Prostate gland (tissue), 2 donors: Measurements from ENCODE around the gene DCAF7. TPM values are rescaled to one million over a fixed set of nuclear protein-coding genes. Genes with fewer than 3 reads are reported as not detected.

Experiments
- DNase-seq: peaks from one replicate; pipeline ENCODE4 v3.0.0-alpha.2; 2019; ENCODE audit warnings: low spot score
- H3K27ac ChIP-seq, 2 donors: fragments of 200-600 bp; sonication (generic); 2 replicates each; pipeline ENCODE4 v1.5.1; 2017 to 2019
- H3K27me3 ChIP-seq: fragments of 200-600 bp; sonication (generic); replicated peaks from 2 replicates; pipeline ENCODE4 v1.5.1; 2019; ENCODE audit not compliant: insufficient read depth
- H3K36me3 ChIP-seq, 2 donors: fragments of 200-600 bp; sonication (generic); 1 replicate in 1 of 2; 2 replicates in 1 of 2; pipeline versions ENCODE4 v1.5.1 to v1.8.1; 2017 to 2019
- H3K4me1 ChIP-seq: fragments of 200-600 bp; sonication (generic); replicated peaks from 2 replicates; pipeline ENCODE4 v1.5.1; 2019
- H3K4me3 ChIP-seq, 2 donors: fragments of 200-600 bp; sonication (generic); 2 replicates each; pipeline ENCODE4 v1.5.1; 2017 to 2019
- H3K9me3 ChIP-seq: fragments of 200-600 bp; sonication (generic); 2 replicates; pipeline ENCODE4 v1.5.1; 2017
- CTCF ChIP-seq, 4 experiments: fragments of 200-600 bp in 2 of 4; fragments of 450-650 bp in 2 of 4; sonication (generic) in 2 of 4; IDR thresholded peaks; 1 replicate in 3 of 4; 2 replicates in 1 of 4; pipeline ENCODE4 v1.5.1; 2016 to 2019; ENCODE audit warnings: antibody characterized with exemption in 4 of 4, mild to moderate bottlenecking in 2 of 4, moderate library complexity in 2 of 4
- POLR2A ChIP-seq: fragments of 450-650 bp; IDR thresholded peaks from one replicate; pipeline ENCODE4 v1.6.1; 2016; ENCODE audit warnings: antibody characterized with exemption, mild to moderate bottlenecking
- POLR2AphosphoS5 ChIP-seq: sonication (generic); formaldehyde crosslinking; IDR thresholded peaks from one replicate; pipeline ENCODE4 v1.6.1; 2017; ENCODE audit warnings: antibody characterized with exemption
- WGBS: methylation state at CpG from one replicate; pipeline ENCODE4 v1.1.5; 2018; 5-methylcytosine and 5-hydroxymethylcytosine counted together
- intact Hi-C: fragments of 100-400 bp; cut with DNase I; formaldehyde crosslinking; loops from one replicate; pipeline ENCODE4 v1.14.2; 2022
- total RNA-seq, 2 donors: library from RNA; depleted of rRNA; stranded (reverse); fragments of >200 nt; gene quantifications; one replicate each; pipeline ENCODE4 v1.1.0, GENCODE V29; 2016

The DCAF7 gene
- total RNA-seq, 2 donors from 2014 or later = 48.9 to 68.6 TPM

- no peak for DNase-seq
- WGBS = 77% methylated on average over 8 of the region's 8 CpGs
- no peaks in the 10 kb centered on the region for H3K9me3 ChIP-seq
Measured at GRCh38 chr17:63517825-63518534, 32.3 kb upstream of the DCAF7 start.

GRCh38 chr17:63519116-63519881, 31.0 kb upstream of the DCAF7 start:
- H3K27ac ChIP-seq = peak overlapping the region; percentile 62 to 76
- H3K9me3 ChIP-seq = no peaks in the 10 kb centered on the region
- H3K4me3 ChIP-seq = no peak overlapping the region
- no peak for TF ChIP-seq POLR2A
- no peak for TF ChIP-seq POLR2AphosphoS5
- TF ChIP-seq CTCF (IDR thresholded peaks at IDR 0.05) = no peak
- H3K4me1 ChIP-seq = no peaks in the 10 kb centered on the region
- no peaks in the 10 kb centered on the region for H3K36me3 ChIP-seq
- no peaks in the 10 kb centered on the region for H3K27me3 ChIP-seq
- WGBS = 100% methylated on average over 1 of the region's 1 CpG
- intact Hi-C loops = no loop called here
- no peak for DNase-seq

More at GRCh38 chr17:63517825-63518534, 32.3 kb upstream of the DCAF7 start:
- Histone ChIP-seq H3K27me3 (no peaks in the 10 kb centered on the region), H3K4me1 (no peaks in the 10 kb centered on the region), H3K36me3 (no peaks in the 10 kb centered on the region), H3K27ac (no peak overlapping the region), H3K4me3 (no peak overlapping the region)
- TF ChIP-seq POLR2A = no peak
- no peak for TF ChIP-seq CTCF (IDR thresholded peaks at IDR 0.05)
- no peak for TF ChIP-seq POLR2AphosphoS5
- intact Hi-C loops = no loop called here

GRCh38 chr17:63519972-63520882, 30.1 kb upstream of the DCAF7 start:
- intact Hi-C loops = no loop called here
- H3K4me1 ChIP-seq = no peaks in the 10 kb centered on the region
- no peak overlapping the region for H3K4me3 ChIP-seq
- 42% methylated on average over 5 of the region's 5 CpGs for WGBS
- TF ChIP-seq CTCF (IDR thresholded peaks at IDR 0.05) (no peak), POLR2AphosphoS5 (peak; percentile 55)
- no peaks in the 10 kb centered on the region for H3K9me3 ChIP-seq
- DNase-seq = peak; percentile 58
- no peaks in the 10 kb centered on the region for H3K27me3 ChIP-seq
- H3K36me3 ChIP-seq = no peaks in the 10 kb centered on the region
- peak overlapping the region; percentile 62 to 76 for H3K27ac ChIP-seq

- Histone ChIP-seq H3K27me3 (no peaks in the 10 kb centered on the region), H3K9me3 (no peaks in the 10 kb centered on the region), H3K4me1 (no peaks in the 10 kb centered on the region), H3K36me3 (no peaks in the 10 kb centered on the region), H3K4me3 (peak within 1 kb of the TSS; percentile 12 to 42), H3K27ac (peak within 1 kb of the TSS in 1 of 2 donors; percentile 19)
- WGBS = 15% methylated on average over 24 of the region's 38 CpGs
- intact Hi-C loops = no loop called here
- no peak for DNase-seq
- TF ChIP-seq CTCF (IDR thresholded peaks at IDR 0.05) (no peak), POLR2AphosphoS5 (no peak), POLR2A (no peak)
Measured at GRCh38 chr17:63523253-63523855, 26.9 kb upstream of the DCAF7 start, which contains the start of gene KCNH6. KCNH6 (plus strand) TSS chr17:63523358; CDS start chr17:63523414, 56 bp downstream.
